COLO668 (cell line): ENCODE results near the gene SCRG1.

ENCODE experiments used
- DNase-seq: peaks from one replicate; lab custom pipeline; 2025; ENCODE audit not compliant: unreplicated experiment; lab: John Stamatoyannopoulos, UW

SCRG1 gene

GRCh38 chr4:173411106-173411693, 12.3 kb upstream of the SCRG1 start:
- DNase-seq = no peak

- no peak for DNase-seq
Observed at GRCh38 chr4:173410079-173410478, 11.2 kb upstream of the SCRG1 start.

GRCh38 chr4:173405840-173406606, 7.1 kb upstream of the SCRG1 start:
- no peak for DNase-seq

GRCh38 chr4:173404296-173404865, 5.5 kb upstream of the SCRG1 start:
- DNase-seq = no peak

- DNase-seq = no peak
Observed at GRCh38 chr4:173403051-173403450, 4.1 kb upstream of the SCRG1 start.

GRCh38 chr4:173401063-173401462, 2.1 kb upstream of the SCRG1 start:
- no peak for DNase-seq

GRCh38 chr4:173398220-173398619, 696 bp downstream of the SCRG1 start:
- no peak for DNase-seq

- DNase-seq = no peak
Observed at GRCh38 chr4:173397604-173398003, 1.3 kb downstream of the SCRG1 start.

- DNase-seq = no peak
Observed at GRCh38 chr4:173391701-173392100, 7.2 kb downstream of the SCRG1 start.

- DNase-seq = no peak
Observed at GRCh38 chr4:173386751-173387150, 12.2 kb downstream of the SCRG1 start.

GRCh38 chr4:173382349-173382748, 16.6 kb downstream of the SCRG1 start:
- DNase-seq = no peak

GRCh38 chr4:173381610-173382009, 17.3 kb downstream of the SCRG1 start:
- no peak for DNase-seq

- DNase-seq = no peak
Observed at GRCh38 chr4:173380987-173381386, 17.9 kb downstream of the SCRG1 start.

GRCh38 chr4:173379929-173380328, 19.0 kb downstream of the SCRG1 start:
- DNase-seq = no peak

GRCh38 chr4:173374588-173374987, 24.3 kb downstream of the SCRG1 start:
- DNase-seq = no peak

- DNase-seq = peak; percentile 67
Observed at GRCh38 chr4:173371292-173372192, 27.4 kb downstream of the SCRG1 start.

- DNase-seq = peak; percentile 98
Observed at GRCh38 chr4:173370477-173371291, 28.2 kb downstream of the SCRG1 start, which contains the start of gene SAP30. SAP30 (plus strand) TSS chr4:173370954; CDS start chr4:173371183, 229 bp downstream.

GRCh38 chr4:173370130-173370476, 28.8 kb downstream of the SCRG1 start:
- DNase-seq = no peak

GRCh38 chr4:173367946-173368345, 31.0 kb downstream of the SCRG1 start:
- DNase-seq = no peak

- DNase-seq = no peak
Observed at GRCh38 chr4:173367285-173367684, 31.6 kb downstream of the SCRG1 start.
